K562 (cell line): ENCODE measurements around the gene WNT11. TPM values are rescaled to one million over a fixed set of nuclear protein-coding genes. Genes with fewer than 3 reads are reported as not detected.
A peak's percentile ranks its signal among the peaks of the same experiment; 100 is the strongest.

Experiments used
- CREB1 ChIP-seq, 2 experiments: sonication (generic) in 1 of 2; formaldehyde crosslinking in 1 of 2; IDR thresholded peaks; 2 replicates each; pipeline versions ENCODE4 v1.6.1 to v1.8.0; 2012 to 2022; ENCODE audit warnings: inconsistent platforms in 1 of 2, mild to moderate bottlenecking in 1 of 2, missing genetic modification reagents in 1 of 2, moderate library complexity in 1 of 2
- E2F1 ChIP-seq: sonication (generic); formaldehyde crosslinking; IDR thresholded peaks from 2 replicates; pipeline ENCODE4 v1.8.1; 2023; ENCODE audit warnings: mild to moderate bottlenecking, missing genetic modification reagents, moderate library complexity
- EGR1 ChIP-seq: fragments of 450-650 bp; conservative IDR thresholded peaks from 2 replicates; pipeline ENCODE4 v1.6.1; 2017; ENCODE audit warnings: mild to moderate bottlenecking
- JUND ChIP-seq, 2 experiments: IDR thresholded peaks; 2 replicates in 1 of 2; 3 replicates in 1 of 2; pipeline ENCODE4 v1.6.1; 2011; ENCODE audit warnings: borderline replicate concordance in 2 of 2, low read depth in 2 of 2, low read length in 2 of 2, improper control_type of control experiment in 1 of 2, missing biosample characterization in 1 of 2, missing genetic modification characterization in 1 of 2, missing genetic modification reagents in 1 of 2
- L3MBTL2 ChIP-seq: fragments of 450-650 bp; IDR thresholded peaks from 2 replicates; pipeline ENCODE4 v1.6.1; 2016; ENCODE audit warnings: mild to moderate bottlenecking, moderate library complexity
- NELFE ChIP-seq: IDR thresholded peaks from 2 replicates; pipeline ENCODE4 v1.6.1; 2011; ENCODE audit warnings: mild to moderate bottlenecking; ENCODE audit not compliant: insufficient read depth, insufficient read length
- NFATC3 ChIP-seq: fragments of 450-650 bp; IDR thresholded peaks from 2 replicates; pipeline ENCODE4 v1.6.1; 2017; ENCODE audit warnings: mild to moderate bottlenecking
- POLR2A ChIP-seq: fragments of 450-650 bp; conservative IDR thresholded peaks from 2 replicates; pipeline ENCODE4 v1.6.1; 2016
- SETDB1 ChIP-seq: IDR thresholded peaks from one replicate; pipeline ENCODE4 v1.6.1; 2012; ENCODE audit warnings: low read length, control low read depth, inconsistent platforms
- SREBF1 ChIP-seq: fragments of 150-350 bp; IDR thresholded peaks from 2 replicates; pipeline ENCODE4 v1.6.1; 2014; ENCODE audit warnings: antibody characterized with exemption, low read depth, low read length, borderline replicate concordance
- TFAP4 ChIP-seq: sonication (generic); formaldehyde crosslinking; IDR thresholded peaks from 2 replicates; pipeline ENCODE4 v1.8.0; 2022; ENCODE audit warnings: missing genetic modification reagents, mild to moderate bottlenecking, moderate library complexity, borderline replicate concordance
- ZBTB33 ChIP-seq: sonication (generic); formaldehyde crosslinking; IDR thresholded peaks from 2 replicates; pipeline ENCODE4 v1.8.1; 2023; ENCODE audit warnings: mild to moderate bottlenecking, missing genetic modification reagents
- ZKSCAN1 ChIP-seq: fragments of 150-350 bp; IDR thresholded peaks from 2 replicates; pipeline ENCODE4 v1.6.1; 2016; ENCODE audit warnings: low read depth, low read length
- ZNF143 ChIP-seq: sonication (generic); formaldehyde crosslinking; IDR thresholded peaks from 2 replicates; pipeline ENCODE4 v1.9.0; 2022; ENCODE audit warnings: mild to moderate bottlenecking, missing genetic modification reagents
- polyA plus RNA-seq, 8 experiments: library from polyadenylated mRNA; depleted of rRNA in 4 of 8; stranded (reverse) in 5 of 8; unstranded in 3 of 8; fragments of >200 nt; fragmentation: Nextera tagmentation in 2 of 8; fragmentation: Illumina TruSeq in 1 of 8; extraction: Ambion mirVana in 2 of 8; extraction: Trizol in 1 of 8; gene quantifications; 2 replicates each; pipeline versions ENCODE4 v1.2.1 to v1.2.3, GENCODE V29; 2011 to 2014; ENCODE audit warnings: inconsistent platforms in 1 of 8, missing spikeins in 1 of 8
- total RNA-seq, 7 experiments: library from RNA; depleted of rRNA in 6 of 7; stranded (reverse); fragments of >200 nt in 6 of 7; fragmentation: Illumina TruSeq in 2 of 7; extraction: Trizol in 2 of 7; gene quantifications; 2 replicates each; pipeline versions ENCODE4 v1.2.1 to v1.2.3, GENCODE V29; 2011 to 2021; ENCODE audit warnings: low replicate concordance in 1 of 7

Gene WNT11
- total and polyA plus RNA-seq, 9 of the 15 experiments (the other 6 are each of a cell fraction or from before 2014, with no cell fraction given): 0.03 to 0.20 (median 0.09) TPM; not detected in 4

- TF ChIP-seq CREB1 (IDR thresholded peaks at IDR 0.05) (no peak), CREB1 (CRISPR knock-in tag; IDR thresholded peaks at IDR 0.05) (0 out of 2 replicates have a peak, but pooled peaks have one; percentile 41), TFAP4 (peak; percentile 69; the same call in 1 of the 2 replicates), SREBF1 (no peak), ZKSCAN1 (0 out of 2 replicates have a peak, but pooled peaks have one; percentile 44), NFATC3 (no peak), SETDB1 (no peak), POLR2A (no peak), NELFE (no peak), JUND (IDR thresholded peaks at IDR 0.05; ENCODE audit: borderline replicate concordance, low read depth, low read length) (peak; percentile 36; the same call in 1 of the 2 replicates), JUND (tag; IDR thresholded peaks at IDR 0.05; ENCODE audit: borderline replicate concordance, low read depth, low read length) (peak; percentile 64; the same call in 1 of the 3 replicates), ZNF143 (CRISPR knock-in tag) (0 out of 2 replicates have a peak, but pooled peaks have one; percentile 34), EGR1 (0 out of 2 replicates have a peak, but pooled peaks have one; percentile 44), ZBTB33 (CRISPR knock-in tag) (peak; percentile 87), L3MBTL2 (peak; percentile 93), E2F1 (peak; percentile 95)
Observed at GRCh38 chr11:76152086-76152681, 54.1 kb downstream of the WNT11 start (continued).
